Measurements from ENCODE around the gene CENPB.

- TF ChIP-seq, protein P1, sequence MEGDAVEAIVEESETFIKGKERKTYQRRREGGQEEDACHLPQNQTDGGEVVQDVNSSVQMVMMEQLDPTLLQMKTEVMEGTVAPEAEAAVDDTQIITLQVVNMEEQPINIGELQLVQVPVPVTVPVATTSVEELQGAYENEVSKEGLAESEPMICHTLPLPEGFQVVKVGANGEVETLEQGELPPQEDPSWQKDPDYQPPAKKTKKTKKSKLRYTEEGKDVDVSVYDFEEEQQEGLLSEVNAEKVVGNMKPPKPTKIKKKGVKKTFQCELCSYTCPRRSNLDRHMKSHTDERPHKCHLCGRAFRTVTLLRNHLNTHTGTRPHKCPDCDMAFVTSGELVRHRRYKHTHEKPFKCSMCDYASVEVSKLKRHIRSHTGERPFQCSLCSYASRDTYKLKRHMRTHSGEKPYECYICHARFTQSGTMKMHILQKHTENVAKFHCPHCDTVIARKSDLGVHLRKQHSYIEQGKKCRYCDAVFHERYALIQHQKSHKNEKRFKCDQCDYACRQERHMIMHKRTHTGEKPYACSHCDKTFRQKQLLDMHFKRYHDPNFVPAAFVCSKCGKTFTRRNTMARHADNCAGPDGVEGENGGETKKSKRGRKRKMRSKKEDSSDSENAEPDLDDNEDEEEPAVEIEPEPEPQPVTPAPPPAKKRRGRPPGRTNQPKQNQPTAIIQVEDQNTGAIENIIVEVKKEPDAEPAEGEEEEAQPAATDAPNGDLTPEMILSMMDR (IDR thresholded peaks at IDR 0.05): no peak
- no peak for TF ChIP-seq ZFX (IDR thresholded peaks at IDR 0.05; ENCODE audit: borderline replicate concordance)
These were observed 16.1 kb upstream of the CENPB start for GRCh38 chr20:3802524-3803239.
